SJCRH30 (cell line): ENCODE results near the gene TEX101. TPM values are rescaled to one million over a fixed set of nuclear protein-coding genes. Genes with fewer than 3 reads are reported as not detected.

Experiments used
- total RNA-seq: library from RNA; depleted of rRNA; stranded (reverse); fragments of >200 nt; shearing (Covaris generic); gene quantifications from 2 replicates; pipeline ENCODE4 v1.2.3, GENCODE V29; 2014; rRNA removed

The TEX101 gene
- total RNA-seq, 1 experiment from 2014 or later, result not detected

Other genes starting within 250 kb of the TEX101 start
- gene PSG5, start 228.4 kb upstream of the TEX101 start, total RNA-seq, result not detected in 2 replicates
- not detected in 2 replicates for gene PSG4, start 209.3 kb upstream of the TEX101 start, total RNA-seq
- gene PSG9, start 145.4 kb upstream of the TEX101 start, total RNA-seq, result 0.08 TPM in 1 of 2 replicates, not detected in the other
- not detected in 2 replicates for gene CD177, start 61.2 kb upstream of the TEX101 start, total RNA-seq
- not detected in 2 replicates for gene LYPD3, start 50.7 kb downstream of the TEX101 start, total RNA-seq
- gene PHLDB3, start 89.9 kb downstream of the TEX101 start, total RNA-seq, result 4.4 and 5.2 TPM in 2 replicates
- 11.5 and 12.2 TPM in 2 replicates for gene ETHE1, start 112.3 kb downstream of the TEX101 start, total RNA-seq
- not detected in 2 replicates for gene ZNF575, start 118.3 kb downstream of the TEX101 start, total RNA-seq
- 43.0 and 43.5 TPM in 2 replicates for gene XRCC1, start 160.6 kb downstream of the TEX101 start, total RNA-seq
- gene PINLYP, start 160.9 kb downstream of the TEX101 start, total RNA-seq, result 2.7 and 3.9 TPM in 2 replicates
- 24.0 and 24.6 TPM in 2 replicates for gene IRGQ, start 181.2 kb downstream of the TEX101 start, total RNA-seq
- 10.3 and 13.1 TPM in 2 replicates for gene ZNF576, start 181.7 kb downstream of the TEX101 start, total RNA-seq
- gene SRRM5, start 197.2 kb downstream of the TEX101 start, total RNA-seq, result 0.10 and 0.12 TPM in 2 replicates
- 46.8 and 56.2 TPM in 2 replicates for gene ZNF428, start 204.7 kb downstream of the TEX101 start, total RNA-seq
- gene CADM4, start 225.0 kb downstream of the TEX101 start, total RNA-seq, result 3.1 and 3.2 TPM in 2 replicates